Activated CD4-positive, alpha-beta memory T cell treated with anti-CD3 and anti-CD28 coated beads for 36 hours (primary cell): Measurements from ENCODE around the gene MMEL1. TPM values are rescaled to one million over a fixed set of nuclear protein-coding genes. Genes with fewer than 3 reads are reported as not detected.
A peak's percentile ranks its signal among the peaks of the same experiment; 100 is the strongest.

Experiments used
- CTCF ChIA-PET: fragments of 350-600 bp; sonication (Branson Sonifier 250); formaldehyde crosslinking; loops from one replicate; lab custom pipeline; 2021; ENCODE audit warnings: antibody characterized with exemption, inconsistent platforms; lab: Charles Lee
- POLR2A ChIA-PET: fragments of 350-600 bp; sonication (Branson Sonifier 250); formaldehyde crosslinking; loops from one replicate; lab custom pipeline; 2021; ENCODE audit warnings: antibody characterized with exemption; lab: Charles Lee
- DNase-seq: peaks from one replicate; pipeline ENCODE4 v3.0.0-alpha.2; 2020
- H3K27ac Mint-ChIP-seq: one replicate; pipeline ENCODE4 v1.8.0; 2021; ENCODE audit warnings: mixed read lengths
- H3K27me3 Mint-ChIP-seq: one replicate; pipeline ENCODE4 v1.8.0; 2021; ENCODE audit warnings: mixed read lengths
- H3K36me3 Mint-ChIP-seq: one replicate; pipeline ENCODE4 v1.8.0; 2021; ENCODE audit warnings: mixed read lengths
- H3K4me1 Mint-ChIP-seq: one replicate; pipeline ENCODE4 v1.8.0; 2021; ENCODE audit warnings: low read depth, mixed read lengths
- H3K4me3 Mint-ChIP-seq: one replicate; pipeline ENCODE4 v1.8.0; 2021; ENCODE audit warnings: mild to moderate bottlenecking, mixed read lengths
- H3K9me3 Mint-ChIP-seq: one replicate; pipeline ENCODE4 v1.8.0; 2021; ENCODE audit warnings: mixed read lengths
- intact Hi-C: fragments of 100-400 bp; cut with micrococcal nuclease; formaldehyde crosslinking; loops from one replicate; pipeline ENCODE4 v1.15.1; 2023
- total RNA-seq, 2 experiments: library from RNA; stranded (reverse); gene quantifications; one replicate each; pipeline ENCODE4 v1.2.3, GENCODE V29; 2021

Gene MMEL1
- total RNA-seq, 2 experiments from 2014 or later: 1.00 to 1.2 TPM

- peak; percentile 91 for DNase-seq
- peak overlapping the region; percentile 80 for H3K4me3 Mint-ChIP-seq
- H3K27me3 Mint-ChIP-seq: no peaks in the 10 kb centered on the region
- peaks cover 2% of the 10 kb centered on the region for H3K36me3 Mint-ChIP-seq
- peaks cover 18% of the 10 kb centered on the region for H3K4me1 Mint-ChIP-seq
- ChIA-PET POLR2A (interaction anchor here (0.8 to 5.5 kb wide), 8 partner anchors 10 to 346 kb away, joined by 3 to 65 read pairs (median 21); partner anchors contain the start of genes HES5, PANK4, PRXL2B and TNFRSF14), CTCF (interaction anchor here (0.9 to 1.3 kb wide), 5 partner anchors 10 to 131 kb away, joined by 3 to 6 read pairs (median 3); partner anchors contain the start of genes PANK4 and TNFRSF14)
- intact Hi-C loops: loop anchor here (2.0 to 5.0 kb wide), 4 partner anchors 97 to 349 kb away; partner anchors contain the start of genes MORN1 and RER1
- peak overlapping the region; percentile 99 for H3K27ac Mint-ChIP-seq
- H3K9me3 Mint-ChIP-seq: no peaks in the 10 kb centered on the region
These were observed 86.9 kb downstream of the MMEL1 start for GRCh38 chr1:2545754-2546514.

- POLR2A ChIA-PET: interaction anchor here (0.8 to 5.5 kb wide), 8 partner anchors 11 to 345 kb away, joined by 3 to 53 read pairs (median 12); partner anchors contain the start of genes HES5, PANK4 and TNFRSF14
- Mint-ChIP-seq H3K27me3 (no peaks in the 10 kb centered on the region), H3K4me1 (peaks cover 16% of the 10 kb centered on the region), H3K9me3 (no peaks in the 10 kb centered on the region), H3K4me3 (no peak overlapping the region), H3K27ac (peak overlapping the region; percentile 23), H3K36me3 (no peaks in the 10 kb centered on the region)
- intact Hi-C loops: loop anchor here (5.0 kb wide), 3 partner anchors 153 to 348 kb away; partner anchors contain the start of genes MORN1 and RER1
- CTCF ChIA-PET: interaction anchor here (0.9 to 1.3 kb wide), 4 partner anchors 11 to 130 kb away, joined by 3 to 5 read pairs (median 3); partner anchors contain the start of gene TNFRSF14
- DNase-seq: no peak
These were observed 87.8 kb downstream of the MMEL1 start for GRCh38 chr1:2544875-2545640.

- no peak overlapping the region for H3K27ac Mint-ChIP-seq
- no peaks in the 10 kb centered on the region for H3K27me3 Mint-ChIP-seq
- H3K36me3 Mint-ChIP-seq: no peaks in the 10 kb centered on the region
- H3K4me3 Mint-ChIP-seq: no peak overlapping the region
- ChIA-PET CTCF (no interaction called here), POLR2A (interaction anchor here (1.0 to 5.5 kb wide), 4 partner anchors 14 to 128 kb away, joined by 4 to 53 read pairs (median 12); partner anchors contain the start of genes HES5 and PANK4)
- no peak for DNase-seq
- intact Hi-C loops: no loop called here
- peaks cover 12% of the 10 kb centered on the region for H3K4me1 Mint-ChIP-seq
- H3K9me3 Mint-ChIP-seq: no peaks in the 10 kb centered on the region
These were observed 88.5 kb downstream of the MMEL1 start for GRCh38 chr1:2544093-2544874.

- intact Hi-C loops: no loop called here
These were observed 89.2 kb downstream of the MMEL1 start for GRCh38 chr1:2543543-2544092.

GRCh38 chr1:2542246-2542915 lies 90.4 kb downstream of the MMEL1 start:
- no peak for DNase-seq
- H3K4me1 Mint-ChIP-seq: peaks cover 2% of the 10 kb centered on the region
- H3K36me3 Mint-ChIP-seq: no peaks in the 10 kb centered on the region
- no peak overlapping the region for H3K4me3 Mint-ChIP-seq
- POLR2A ChIA-PET: interaction anchor here (1.2 to 3.0 kb wide), 2 partner anchors 16 to 41 kb away, joined by 3 to 10 read pairs; partner anchors contain the start of gene PANK4
- H3K27ac Mint-ChIP-seq: no peak overlapping the region
- H3K27me3 Mint-ChIP-seq: no peaks in the 10 kb centered on the region
- no peaks in the 10 kb centered on the region for H3K9me3 Mint-ChIP-seq
- CTCF ChIA-PET: no interaction called here
- intact Hi-C loops: no loop called here

More at GRCh38 chr1:2543543-2544092, 89.2 kb downstream of the MMEL1 start:
- no peak overlapping the region for H3K4me3 Mint-ChIP-seq
- H3K4me1 Mint-ChIP-seq: peaks cover 7% of the 10 kb centered on the region
- no peak for DNase-seq
- H3K27me3 Mint-ChIP-seq: no peaks in the 10 kb centered on the region
- H3K9me3 Mint-ChIP-seq: no peaks in the 10 kb centered on the region
- H3K27ac Mint-ChIP-seq: no peak overlapping the region
- POLR2A ChIA-PET: interaction anchor here (1.2 to 5.5 kb wide), 5 partner anchors 14 to 42 kb away, joined by 3 to 53 read pairs (median 10); partner anchors contain the start of genes HES5 and PANK4
- CTCF ChIA-PET: interaction anchor here (0.6 kb wide), 1 partner anchor 20 kb away, joined by 3 read pairs; no protein-coding TSS in a partner anchor
- H3K36me3 Mint-ChIP-seq: no peaks in the 10 kb centered on the region

GRCh38 chr1:2541619-2542245 lies 91.1 kb downstream of the MMEL1 start:
- no peak overlapping the region for H3K27ac Mint-ChIP-seq
- H3K4me1 Mint-ChIP-seq: peaks cover 2% of the 10 kb centered on the region
- no peaks in the 10 kb centered on the region for H3K9me3 Mint-ChIP-seq
- no peak overlapping the region for H3K4me3 Mint-ChIP-seq
- POLR2A ChIA-PET: interaction anchor here (1.1 to 3.0 kb wide), 2 partner anchors 16 to 17 kb away, joined by 4 to 10 read pairs; partner anchors contain the start of gene PANK4
- CTCF ChIA-PET: interaction anchor here (0.7 to 1.4 kb wide), 2 partner anchors 12 to 14 kb away, joined by 3 to 5 read pairs; partner anchors contain the start of gene TNFRSF14
- H3K27me3 Mint-ChIP-seq: no peaks in the 10 kb centered on the region
- H3K36me3 Mint-ChIP-seq: no peaks in the 10 kb centered on the region
- intact Hi-C loops: no loop called here
- DNase-seq: no peak

GRCh38 chr1:2540816-2541492 lies 91.9 kb downstream of the MMEL1 start:
- CTCF ChIA-PET: interaction anchor here (0.7 to 1.6 kb wide), 3 partner anchors 10 to 15 kb away, joined by 3 to 5 read pairs (median 5); partner anchors contain the start of gene TNFRSF14
- no peaks in the 10 kb centered on the region for H3K36me3 Mint-ChIP-seq
- no peak overlapping the region for H3K27ac Mint-ChIP-seq
- POLR2A ChIA-PET: interaction anchor here (1.1 to 3.0 kb wide), 2 partner anchors 15 to 16 kb away, joined by 4 to 10 read pairs; partner anchors contain the start of gene PANK4
- no peaks in the 10 kb centered on the region for H3K27me3 Mint-ChIP-seq
- no peak for DNase-seq
- peaks cover 2% of the 10 kb centered on the region for H3K4me1 Mint-ChIP-seq
- intact Hi-C loops: no loop called here
- H3K4me3 Mint-ChIP-seq: no peak overlapping the region
- no peaks in the 10 kb centered on the region for H3K9me3 Mint-ChIP-seq
